Activated CD4-positive, alpha-beta T cell treated with anti-CD3 and anti-CD28 coated beads for 36 hours (primary cell): Measurements from ENCODE around the gene ENPP3. TPM values are rescaled to one million over a fixed set of nuclear protein-coding genes. Genes with fewer than 3 reads are reported as not detected.

Experiments used
- ATAC-seq: fragments of 200-7000 bp; cut with Tn5 transposase; one replicate; pipeline ENCODE4 v1.10.0; 2021; ENCODE audit warnings: mild to moderate bottlenecking, moderate library complexity
- CTCF ChIA-PET: fragments of 350-600 bp; sonication (Branson Sonifier 250); formaldehyde crosslinking; loops from one replicate; lab custom pipeline; 2021; ENCODE audit warnings: antibody characterized with exemption; lab: Charles Lee
- POLR2A ChIA-PET: fragments of 350-600 bp; sonication (Branson Sonifier 250); formaldehyde crosslinking; loops from one replicate; lab custom pipeline; 2021; ENCODE audit warnings: antibody characterized with exemption, inconsistent platforms; lab: Charles Lee
- DNase-seq: peaks from one replicate; pipeline ENCODE4 v3.0.0-alpha.2; 2020
- H3K27ac Mint-ChIP-seq: one replicate; pipeline ENCODE4 v1.8.0; 2021; ENCODE audit warnings: mixed read lengths
- H3K27me3 Mint-ChIP-seq: one replicate; pipeline ENCODE4 v1.8.0; 2021; ENCODE audit warnings: mixed read lengths
- H3K36me3 Mint-ChIP-seq: one replicate; pipeline ENCODE4 v1.8.0; 2021; ENCODE audit warnings: low read depth, mixed read lengths
- H3K4me1 Mint-ChIP-seq: one replicate; pipeline ENCODE4 v1.8.0; 2021; ENCODE audit warnings: mixed read lengths
- H3K4me3 Mint-ChIP-seq: one replicate; pipeline ENCODE4 v1.8.0; 2021; ENCODE audit warnings: mild to moderate bottlenecking, moderate library complexity, mixed read lengths
- H3K9me3 Mint-ChIP-seq: one replicate; pipeline ENCODE4 v1.8.0; 2021; ENCODE audit warnings: low read depth, mixed read lengths
- intact Hi-C, 2 experiments: fragments of 100-400 bp; cut with DNase I in 1 of 2; cut with micrococcal nuclease in 1 of 2; formaldehyde crosslinking; loops; one replicate each; pipeline versions ENCODE4 v1.14.2 to v1.15.1; 2022 to 2024; cut with DNase I, micrococcal nuclease
- total RNA-seq, 2 experiments: library from RNA; stranded (reverse); gene quantifications; one replicate each; pipeline ENCODE4 v1.2.3, GENCODE V29; 2021

The ENPP3 gene
- total RNA-seq: under 1 TPM; 0.57 to 0.58 TPM

- no peak within 1 kb of the TSS for H3K4me3 Mint-ChIP-seq
- no peaks in the 10 kb centered on the region for H3K9me3 Mint-ChIP-seq
- DNase-seq (no peak), ATAC-seq (no peak)
- H3K4me1 Mint-ChIP-seq: no peaks in the 10 kb centered on the region
- no peak within 1 kb of the TSS for H3K27ac Mint-ChIP-seq
- POLR2A ChIA-PET: no interaction called here
- H3K36me3 Mint-ChIP-seq: no peaks in the 10 kb centered on the region
- intact Hi-C loops: no loop called here
- CTCF ChIA-PET: interaction anchor here (0.6 to 1.7 kb wide), 5 partner anchors 9 to 817 kb away, joined by 3 to 7 read pairs (median 4); partner anchors contain the start of gene MED23
- no peaks in the 10 kb centered on the region for H3K27me3 Mint-ChIP-seq
These were observed at the start of gene ENPP3 for GRCh38 chr6:131636880-131637792. TSS of gene ENPP3 (plus strand) at chr6:131637302. CDS start at chr6:131637385, 83 bp downstream.

GRCh38 chr6:131587909-131588308, 49.2 kb upstream of the ENPP3 start:
- no peaks in the 10 kb centered on the region for H3K9me3 Mint-ChIP-seq
- no peak overlapping the region for H3K4me3 Mint-ChIP-seq
- CTCF ChIA-PET: no interaction called here
- no peak for DNase-seq
- intact Hi-C loops: no loop called here
- peaks cover 35% of the 10 kb centered on the region for H3K36me3 Mint-ChIP-seq
- POLR2A ChIA-PET: no interaction called here
- no peak overlapping the region for H3K27ac Mint-ChIP-seq
- ATAC-seq: no peak
- H3K27me3 Mint-ChIP-seq: no peaks in the 10 kb centered on the region
- peaks cover 2% of the 10 kb centered on the region for H3K4me1 Mint-ChIP-seq

GRCh38 chr6:131588643-131589042, 48.5 kb upstream of the ENPP3 start:
- ChIA-PET CTCF (interaction anchor here (0.6 kb wide), 1 partner anchor 10 kb away, joined by 3 read pairs; no protein-coding TSS in a partner anchor), POLR2A (no interaction called here)
- no peaks in the 10 kb centered on the region for H3K27me3 Mint-ChIP-seq
- peaks cover 2% of the 10 kb centered on the region for H3K4me1 Mint-ChIP-seq
- intact Hi-C loops: no loop called here
- peaks cover 38% of the 10 kb centered on the region for H3K36me3 Mint-ChIP-seq
- H3K27ac Mint-ChIP-seq: no peak overlapping the region
- no peak overlapping the region for H3K4me3 Mint-ChIP-seq
- H3K9me3 Mint-ChIP-seq: no peaks in the 10 kb centered on the region
- ATAC-seq (no peak), DNase-seq (no peak)

- H3K4me1 Mint-ChIP-seq: peaks cover 2% of the 10 kb centered on the region
- no peaks in the 10 kb centered on the region for H3K9me3 Mint-ChIP-seq
- H3K27ac Mint-ChIP-seq: no peak overlapping the region
- intact Hi-C loops: no loop called here
- H3K36me3 Mint-ChIP-seq: peaks cover 52% of the 10 kb centered on the region
- ATAC-seq: no peak
- POLR2A ChIA-PET: no interaction called here
- H3K27me3 Mint-ChIP-seq: no peaks in the 10 kb centered on the region
- DNase-seq: no peak
- CTCF ChIA-PET: interaction anchor here (2.2 kb wide), 1 partner anchor 35 kb away, joined by 11 read pairs; the partner anchor contains the start of gene MED23
- H3K4me3 Mint-ChIP-seq: no peak overlapping the region
These were observed 44.2 kb upstream of the ENPP3 start for GRCh38 chr6:131592935-131593334.

GRCh38 chr6:131594074-131594473, 43.0 kb upstream of the ENPP3 start:
- Mint-ChIP-seq H3K9me3 (no peaks in the 10 kb centered on the region), H3K27me3 (no peaks in the 10 kb centered on the region), H3K4me1 (peaks cover 2% of the 10 kb centered on the region), H3K4me3 (no peak overlapping the region), H3K36me3 (peaks cover 48% of the 10 kb centered on the region), H3K27ac (no peak overlapping the region)
- POLR2A ChIA-PET: no interaction called here
- ATAC-seq: no peak
- intact Hi-C loops: no loop called here
- CTCF ChIA-PET: no interaction called here
- DNase-seq: no peak

- Mint-ChIP-seq H3K9me3 (no peaks in the 10 kb centered on the region), H3K4me1 (no peaks in the 10 kb centered on the region), H3K4me3 (no peak overlapping the region), H3K27ac (no peak overlapping the region), H3K36me3 (peaks cover 43% of the 10 kb centered on the region), H3K27me3 (no peaks in the 10 kb centered on the region)
- intact Hi-C loops: no loop called here
- CTCF ChIA-PET: interaction anchor here (0.9 to 1.2 kb wide), 2 partner anchors 24 to 30 kb away, joined by 3 to 5 read pairs; partner anchors contain the start of gene MED23
- no peak for ATAC-seq
- POLR2A ChIA-PET: no interaction called here
- no peak for DNase-seq
These were observed 39.7 kb upstream of the ENPP3 start for GRCh38 chr6:131597446-131597845.

GRCh38 chr6:131600716-131601115, 36.4 kb upstream of the ENPP3 start:
- Mint-ChIP-seq H3K36me3 (peaks cover 40% of the 10 kb centered on the region), H3K4me1 (no peaks in the 10 kb centered on the region), H3K27ac (no peak overlapping the region), H3K27me3 (no peaks in the 10 kb centered on the region), H3K4me3 (no peak overlapping the region), H3K9me3 (no peaks in the 10 kb centered on the region)
- ATAC-seq (no peak), DNase-seq (no peak)
- POLR2A ChIA-PET: no interaction called here
- CTCF ChIA-PET: interaction anchor here (1.0 to 1.2 kb wide), 2 partner anchors 21 to 22 kb away, joined by 3 to 4 read pairs; no protein-coding TSS in a partner anchor
- intact Hi-C loops: no loop called here

- no peaks in the 10 kb centered on the region for H3K4me1 Mint-ChIP-seq
- no peak for DNase-seq
- ChIA-PET CTCF (interaction anchor here (0.7 to 1.6 kb wide), 3 partner anchors 10 to 40 kb away, joined by 5 to 8 read pairs (median 6); partner anchors contain the start of gene MED23), POLR2A (interaction anchor here (0.7 kb wide), 1 partner anchor 25 kb away, joined by 5 read pairs; the partner anchor contains the start of gene MED23)
- no peak overlapping the region for H3K4me3 Mint-ChIP-seq
- H3K27me3 Mint-ChIP-seq: no peaks in the 10 kb centered on the region
- ATAC-seq: peak; percentile 55
- H3K36me3 Mint-ChIP-seq: peaks cover 34% of the 10 kb centered on the region
- intact Hi-C loops: no loop called here
- H3K9me3 Mint-ChIP-seq: no peaks in the 10 kb centered on the region
- no peak overlapping the region for H3K27ac Mint-ChIP-seq
These were observed 34.3 kb upstream of the ENPP3 start for GRCh38 chr6:131602781-131603312.

GRCh38 chr6:131613296-131613925, 23.7 kb upstream of the ENPP3 start:
- H3K36me3 Mint-ChIP-seq: peaks cover 31% of the 10 kb centered on the region
- ChIA-PET POLR2A (interaction anchor here (1.2 kb wide), 1 partner anchor 14 kb away, joined by 4 read pairs; no protein-coding TSS in a partner anchor), CTCF (interaction anchor here (0.9 to 1.4 kb wide), 5 partner anchors 8 to 579 kb away, joined by 3 to 12 read pairs (median 3); partner anchors contain the start of gene MED23)
- no peaks in the 10 kb centered on the region for H3K9me3 Mint-ChIP-seq
- intact Hi-C loops: no loop called here
- no peak overlapping the region for H3K27ac Mint-ChIP-seq
- no peak for DNase-seq
- H3K4me3 Mint-ChIP-seq: no peak overlapping the region
- no peaks in the 10 kb centered on the region for H3K27me3 Mint-ChIP-seq
- H3K4me1 Mint-ChIP-seq: no peaks in the 10 kb centered on the region
- peak; percentile 72 for ATAC-seq

- ATAC-seq: no peak
- H3K36me3 Mint-ChIP-seq: peaks cover 28% of the 10 kb centered on the region
- no peaks in the 10 kb centered on the region for H3K9me3 Mint-ChIP-seq
These were observed 21.8 kb upstream of the ENPP3 start for GRCh38 chr6:131615275-131615674.

More at GRCh38 chr6:131615275-131615674, 21.8 kb upstream of the ENPP3 start:
- H3K4me1 Mint-ChIP-seq: peaks cover 2% of the 10 kb centered on the region
- ChIA-PET CTCF (no interaction called here), POLR2A (no interaction called here)
- intact Hi-C loops: no loop called here
- no peak overlapping the region for H3K27ac Mint-ChIP-seq
- H3K4me3 Mint-ChIP-seq: no peak overlapping the region
- H3K27me3 Mint-ChIP-seq: no peaks in the 10 kb centered on the region
- DNase-seq: no peak
